GM19452 (cell line): ENCODE measurements around the gene HSD11B2.
A peak's percentile ranks its signal among the peaks of the same experiment; 100 is the strongest.

Source experiments
- ATAC-seq: cut with Tn5 transposase; IDR thresholded peaks from one replicate; pipeline ENCODE4 v1.9.1; 2021; ENCODE audit not compliant: unreplicated experiment

Gene HSD11B2

DNA sequence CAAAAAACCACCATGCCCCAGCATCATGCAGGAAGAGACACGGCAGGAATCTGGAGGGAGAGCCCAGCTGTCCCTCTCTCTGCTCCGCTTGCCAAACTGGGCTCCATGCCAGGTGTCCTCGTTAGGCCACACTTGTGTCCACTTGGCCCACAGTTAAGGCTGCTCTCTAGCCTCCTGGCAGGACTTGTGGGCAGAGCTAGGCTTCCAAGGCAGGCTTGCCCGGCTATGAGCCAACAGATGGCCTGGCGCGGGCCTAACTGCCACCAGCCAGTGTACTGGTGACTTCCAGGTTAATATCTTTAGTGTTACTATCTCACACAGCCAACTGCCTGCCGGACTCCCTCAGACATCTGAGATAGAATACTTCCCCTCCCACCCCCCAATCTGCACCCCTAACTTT, 39.4 kb downstream of the HSD11B2 start:
- no peak for ATAC-seq

- ATAC-seq, result no peak
These were observed 41.0 kb downstream of the HSD11B2 start for GRCh38 chr16:67471758-67472384.

GRCh38 chr16:67474551-67475455, 43.9 kb downstream of the HSD11B2 start:
- no peak for ATAC-seq

- no peak for ATAC-seq
These were observed 47.1 kb downstream of the HSD11B2 start for GRCh38 chr16:67477960-67478554.

DNA sequence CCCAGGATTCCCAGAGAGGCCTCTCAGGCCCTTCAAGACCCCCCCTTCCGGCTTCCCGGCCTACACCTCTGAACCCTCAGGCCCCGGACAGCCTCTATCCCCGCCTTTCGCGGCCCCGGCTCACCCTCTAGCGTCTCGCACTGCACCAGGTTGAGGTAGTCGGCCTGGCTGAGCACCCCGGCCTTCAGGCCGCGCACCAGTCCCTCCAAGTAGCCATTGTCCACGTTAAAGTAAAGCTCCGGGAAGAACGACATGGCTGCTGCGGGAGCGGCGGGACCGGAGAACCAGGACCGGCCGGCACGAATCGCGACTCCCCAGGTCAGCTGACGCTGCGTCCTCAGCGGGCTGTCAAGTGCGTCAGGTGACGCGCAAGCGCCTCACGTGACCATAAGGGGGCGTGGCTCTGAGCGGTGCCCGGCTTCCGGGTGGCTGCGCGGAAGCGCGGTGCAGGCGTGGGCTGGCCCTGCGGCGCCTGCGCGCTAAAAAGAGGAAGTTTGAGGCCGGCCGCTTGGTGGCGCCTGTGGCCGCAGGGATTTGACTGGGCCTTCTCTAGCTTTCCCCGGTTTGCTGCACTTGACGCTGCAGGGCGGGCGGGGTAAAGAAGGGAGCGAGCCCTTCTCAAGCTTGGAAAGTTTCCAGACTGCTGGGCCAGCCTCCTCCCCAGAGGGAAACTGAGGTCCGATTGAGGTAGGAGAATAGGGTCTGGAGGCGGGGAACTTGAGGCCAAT, 50.1 kb downstream of the HSD11B2 start, which contains the start of gene ATP6V0D1:
ATP6V0D1 (minus strand) TSS at position 325 of the 728 bp plus-strand sequence; CDS start at position 254, 71 bp downstream.
- peak; percentile 96 for ATAC-seq

DNA sequence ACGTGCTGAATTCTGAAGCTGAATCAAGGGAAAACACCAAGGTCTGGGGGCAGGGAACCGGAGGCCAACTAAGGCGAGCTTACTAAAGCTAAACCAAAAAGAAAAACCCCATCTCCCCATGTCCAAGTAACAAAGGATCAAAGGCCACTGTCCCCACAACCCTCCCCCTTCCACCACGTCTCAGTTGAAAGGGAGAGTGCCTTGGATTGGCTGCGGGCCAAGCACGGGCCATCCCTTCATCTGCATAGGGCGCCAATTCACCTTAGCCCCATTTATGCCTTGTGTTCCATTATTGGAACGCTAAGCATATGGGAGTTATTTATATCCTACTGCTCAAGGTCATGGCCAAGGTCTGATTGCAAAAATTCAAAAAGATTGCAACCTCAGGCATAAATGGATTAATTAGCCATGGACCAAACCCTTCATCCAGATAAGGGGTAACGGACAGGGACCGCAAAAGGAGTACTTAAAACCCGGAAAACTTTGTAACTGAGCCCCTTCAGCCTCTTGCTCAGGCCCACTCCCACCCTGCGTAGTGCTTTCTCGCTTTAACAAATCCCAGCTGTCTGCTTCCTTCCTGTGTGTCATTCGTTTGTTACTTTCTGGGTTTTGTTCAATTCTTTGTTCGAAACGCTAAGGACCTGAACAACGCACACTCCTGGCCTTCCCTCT, 50.8 kb downstream of the HSD11B2 start:
- ATAC-seq, result peak; percentile 3

- no peak for ATAC-seq
These were observed 51.5 kb downstream of the HSD11B2 start for GRCh38 chr16:67482233-67482924.

DNA sequence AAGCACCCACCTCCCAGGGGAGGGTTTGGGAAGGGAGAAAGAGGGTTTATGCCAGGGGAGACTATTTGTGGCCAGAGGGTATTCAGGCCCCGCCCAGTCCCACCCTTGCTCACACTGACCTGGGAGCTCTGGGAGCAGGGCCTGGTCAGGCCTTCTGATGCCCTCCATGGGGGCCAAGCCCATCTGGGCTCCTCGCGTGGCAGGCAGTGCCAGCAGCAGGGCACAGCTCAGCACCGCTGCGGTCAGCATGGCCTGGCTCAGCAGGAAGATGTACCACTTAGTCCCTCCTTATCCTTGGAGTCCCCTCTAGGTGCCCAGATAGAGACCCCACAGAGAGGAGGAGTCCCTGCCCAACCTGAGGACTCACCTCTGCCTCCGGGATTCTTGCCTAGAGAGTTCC, 52.2 kb downstream of the HSD11B2 start, which contains the start of gene AGRP:
AGRP (minus strand) TSS at position 398 of the 400 bp plus-strand sequence; CDS start at position 249, 149 bp downstream.
- no peak for ATAC-seq

GRCh38 chr16:67483731-67484525, 53.0 kb downstream of the HSD11B2 start:
- no peak for ATAC-seq

- no peak for ATAC-seq
These were observed 55.9 kb downstream of the HSD11B2 start for GRCh38 chr16:67486805-67487204.
